CD4-positive, CD25-positive, alpha-beta regulatory T cell (primary cell): ENCODE results near the gene POLR2E. TPM values are rescaled to one million over a fixed set of nuclear protein-coding genes. Genes with fewer than 3 reads are reported as not detected.
A peak's percentile ranks its signal among the peaks of the same experiment; 100 is the strongest.

Experiments used
- ATAC-seq, 2 donors: fragments of 150-1000 bp; cut with Tn5 transposase; one replicate each; pipeline ENCODE4 v1.10.0; 2021; ENCODE audit warnings: low read depth in 2 of 2, moderate number of reproducible peaks in 2 of 2, moderate library complexity in 1 of 2
- DNase-seq, 3 donors: peaks; one replicate each; pipeline versions ENCODE4 v3.0.0 to v3.0.0-alpha.2; 2012 to 2022; ENCODE audit warnings: mixed read lengths in 1 of 3
- H3K27ac ChIP-seq: one replicate; pipeline ENCODE4 v1.7.0; 2013; ENCODE audit warnings: mild to moderate bottlenecking, low read length; ENCODE audit not compliant: insufficient read depth, poor library complexity, severe bottlenecking
- H3K27me3 ChIP-seq: one replicate; pipeline ENCODE4 v1.7.0; 2013; ENCODE audit warnings: low read length; ENCODE audit not compliant: control insufficient read depth, insufficient read depth
- H3K36me3 ChIP-seq: one replicate; pipeline ENCODE4 v1.7.0; 2013; ENCODE audit warnings: mild to moderate bottlenecking, low read length, moderate library complexity; ENCODE audit not compliant: control insufficient read depth, insufficient read depth
- H3K4me1 ChIP-seq: 2 replicates; pipeline ENCODE4 v1.7.0; 2013; ENCODE audit warnings: mild to moderate bottlenecking, low read length; ENCODE audit not compliant: insufficient read depth, control insufficient read depth, poor library complexity, severe bottlenecking
- H3K4me3 ChIP-seq: one replicate; pipeline ENCODE4 v1.7.0; 2013; ENCODE audit warnings: low read depth, mild to moderate bottlenecking, low read length, moderate library complexity
- H3K9me3 ChIP-seq, 2 experiments: 1 replicate in 1 of 2; 2 replicates in 1 of 2; pipeline ENCODE4 v1.7.0; 2013; ENCODE audit warnings: low read length in 2 of 2, mild to moderate bottlenecking in 1 of 2, moderate library complexity in 1 of 2; ENCODE audit not compliant: control insufficient read depth in 2 of 2
- H3K27ac Mint-ChIP-seq, 3 donors: one replicate each; pipeline ENCODE4 v1.8.0; 2020 to 2022; ENCODE audit warnings: mild to moderate bottlenecking in 3 of 3, mixed read lengths in 3 of 3, moderate library complexity in 2 of 3
- H3K27me3 Mint-ChIP-seq: one replicate; pipeline ENCODE4 v1.8.0; 2022; ENCODE audit warnings: mild to moderate bottlenecking, mixed read lengths
- H3K36me3 Mint-ChIP-seq: one replicate; pipeline ENCODE4 v1.8.0; 2020; ENCODE audit warnings: mixed read lengths
- H3K4me1 Mint-ChIP-seq, 4 donors: one replicate each; pipeline ENCODE4 v1.8.0; 2020 to 2022; ENCODE audit warnings: mixed read lengths in 4 of 4, mild to moderate bottlenecking in 1 of 4
- H3K4me3 Mint-ChIP-seq, 4 donors: one replicate each; pipeline ENCODE4 v1.8.0; 2020 to 2022; ENCODE audit warnings: mild to moderate bottlenecking in 4 of 4, mixed read lengths in 4 of 4, moderate library complexity in 3 of 4
- H3K9me3 Mint-ChIP-seq, 7 donors: one replicate each; pipeline ENCODE4 v1.8.0; 2020 to 2022; ENCODE audit warnings: mixed read lengths in 7 of 7, mild to moderate bottlenecking in 3 of 7, moderate library complexity in 2 of 7
- polyA plus RNA-seq, 4 donors: library from polyadenylated mRNA; unstranded; fragments of 300-500 nt; fragmentation: Illumina TruSeq; gene quantifications; one replicate each; pipeline ENCODE4 v1.2.3, GENCODE V29; 2021
- total RNA-seq: library from RNA; stranded (reverse); gene quantifications from one replicate; pipeline ENCODE4 v1.2.3, GENCODE V29; 2022

The POLR2E gene
- total and polyA plus RNA-seq, 5 donors from 2014 or later = 72.4 to 145 (median 125) TPM

GRCh38 chr19:1050989-1051788, 44.0 kb downstream of the POLR2E start:
- Histone ChIP-seq H3K27me3 (no peaks in the 10 kb centered on the region), H3K4me1 (peaks cover 6% of the 10 kb centered on the region), H3K36me3 (no peaks in the 10 kb centered on the region), H3K4me3 (no peak overlapping the region), H3K27ac (no peak overlapping the region), H3K9me3 (no peaks in the 10 kb centered on the region)
- H3K4me3 Mint-ChIP-seq = no peak overlapping the region
- H3K36me3 Mint-ChIP-seq = peaks cover under 1% of the 10 kb centered on the region
- ATAC-seq (no peak), DNase-seq (no peak)
- peaks cover 0 to 12% (median 2%) of the 10 kb centered on the region in 4 donors for H3K4me1 Mint-ChIP-seq
- no peaks in the 10 kb centered on the region for H3K9me3 Mint-ChIP-seq
- peak overlapping the region in 1 of 3 donors; percentile 54 for H3K27ac Mint-ChIP-seq
- H3K27me3 Mint-ChIP-seq = no peaks in the 10 kb centered on the region

DNA sequence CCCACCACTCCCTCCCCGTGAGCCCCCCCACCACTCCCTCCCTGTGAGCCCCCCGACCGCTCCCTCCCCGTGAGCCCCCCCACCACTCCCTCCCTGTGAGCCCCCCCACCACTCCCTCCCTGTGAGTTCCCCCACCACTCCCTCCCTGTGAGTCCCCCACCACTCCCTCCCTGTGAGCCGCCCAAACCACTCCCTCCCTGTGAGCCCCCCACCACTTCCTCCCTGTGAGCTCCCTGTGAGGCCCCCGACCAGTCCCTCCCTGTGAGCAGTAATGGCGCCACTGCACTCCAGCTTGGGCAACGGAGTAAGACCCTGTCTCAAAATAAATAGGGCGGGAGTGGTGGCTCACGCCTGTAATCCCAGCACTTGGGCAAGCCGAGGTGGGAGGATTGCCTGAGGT, 45.4 kb downstream of the POLR2E start:
- peaks cover 5 to 17% (median 6%) of the 10 kb centered on the region in 4 donors for H3K4me1 Mint-ChIP-seq

GRCh38 chr19:1049106-1049505, 46.1 kb downstream of the POLR2E start:
- Mint-ChIP-seq H3K27ac (no peak overlapping the region), H3K27me3 (no peaks in the 10 kb centered on the region), H3K4me1 (peaks cover 5 to 17% (median 6%) of the 10 kb centered on the region in 4 donors), H3K9me3 (peaks cover 0 to 2% (median 0%) of the 10 kb centered on the region in 7 donors), H3K36me3 (peaks cover 3% of the 10 kb centered on the region), H3K4me3 (no peak overlapping the region)
- ATAC-seq (no peak), DNase-seq (no peak)
- no peaks in the 10 kb centered on the region for H3K36me3 ChIP-seq
- no peak overlapping the region for H3K27ac ChIP-seq
- H3K9me3 ChIP-seq = no peaks in the 10 kb centered on the region
- H3K4me3 ChIP-seq = no peak overlapping the region
- H3K4me1 ChIP-seq = peaks cover 6% of the 10 kb centered on the region
- no peaks in the 10 kb centered on the region for H3K27me3 ChIP-seq

More for the DNA sequence above, 45.4 kb downstream of the POLR2E start:
- DNase-seq (no peak), ATAC-seq (no peak)
- no peak overlapping the region for H3K27ac ChIP-seq
- peaks cover 6% of the 10 kb centered on the region for H3K4me1 ChIP-seq
- H3K36me3 ChIP-seq = no peaks in the 10 kb centered on the region
- peaks cover 0 to 2% (median 0%) of the 10 kb centered on the region in 7 donors for H3K9me3 Mint-ChIP-seq
- no peak overlapping the region for H3K4me3 ChIP-seq
- no peak overlapping the region for H3K4me3 Mint-ChIP-seq
- H3K27ac Mint-ChIP-seq = no peak overlapping the region
- no peaks in the 10 kb centered on the region for H3K27me3 ChIP-seq
- H3K9me3 ChIP-seq = no peaks in the 10 kb centered on the region
- no peaks in the 10 kb centered on the region for H3K27me3 Mint-ChIP-seq
- peaks cover 3% of the 10 kb centered on the region for H3K36me3 Mint-ChIP-seq

GRCh38 chr19:1047696-1048147, 47.5 kb downstream of the POLR2E start:
- Histone ChIP-seq H3K36me3 (no peaks in the 10 kb centered on the region), H3K27ac (no peak overlapping the region), H3K27me3 (no peaks in the 10 kb centered on the region), H3K4me3 (no peak overlapping the region), H3K9me3 (no peaks in the 10 kb centered on the region), H3K4me1 (peaks cover 6% of the 10 kb centered on the region)
- ATAC-seq (no peak), DNase-seq (no peak)
- H3K27ac Mint-ChIP-seq = no peak overlapping the region
- peaks cover 0 to 2% (median 0%) of the 10 kb centered on the region in 7 donors for H3K9me3 Mint-ChIP-seq
- H3K4me3 Mint-ChIP-seq = no peak overlapping the region
- H3K27me3 Mint-ChIP-seq = no peaks in the 10 kb centered on the region
- H3K4me1 Mint-ChIP-seq = peaks cover 4 to 9% (median 6%) of the 10 kb centered on the region in 4 donors
- H3K36me3 Mint-ChIP-seq = peaks cover 3% of the 10 kb centered on the region

- ATAC-seq = no peak
- H3K4me3 Mint-ChIP-seq = no peak overlapping the region
- DNase-seq = no peak
Measured at GRCh38 chr19:1046836-1047695, 48.1 kb downstream of the POLR2E start.

GRCh38 chr19:1046117-1046626, 49.0 kb downstream of the POLR2E start:
- Histone ChIP-seq H3K27me3 (no peaks in the 10 kb centered on the region), H3K9me3 (no peaks in the 10 kb centered on the region), H3K36me3 (peaks cover 7% of the 10 kb centered on the region), H3K27ac (no peak overlapping the region), H3K4me1 (peaks cover 14% of the 10 kb centered on the region), H3K4me3 (no peak overlapping the region)
- Mint-ChIP-seq H3K36me3 (peaks cover 3% of the 10 kb centered on the region), H3K27ac (peak overlapping the region in 1 of 3 donors; percentile 26), H3K9me3 (peaks cover 0 to 2% (median 0%) of the 10 kb centered on the region in 7 donors), H3K27me3 (no peaks in the 10 kb centered on the region), H3K4me1 (peaks cover 0 to 14% (median 7%) of the 10 kb centered on the region in 4 donors), H3K4me3 (no peak overlapping the region)
- DNase-seq (no peak), ATAC-seq (no peak)

More at GRCh38 chr19:1046836-1047695, 48.1 kb downstream of the POLR2E start:
- peaks cover 6% of the 10 kb centered on the region for H3K4me1 ChIP-seq
- H3K36me3 ChIP-seq = peaks cover 6% of the 10 kb centered on the region
- H3K4me3 ChIP-seq = no peak overlapping the region
- H3K9me3 ChIP-seq = no peaks in the 10 kb centered on the region
- Mint-ChIP-seq H3K27me3 (no peaks in the 10 kb centered on the region), H3K4me1 (peaks cover 2 to 11% (median 6%) of the 10 kb centered on the region in 4 donors), H3K9me3 (peaks cover 0 to 2% (median 0%) of the 10 kb centered on the region in 7 donors), H3K36me3 (peaks cover 3% of the 10 kb centered on the region), H3K27ac (no peak overlapping the region)
- H3K27me3 ChIP-seq = no peaks in the 10 kb centered on the region
- no peak overlapping the region for H3K27ac ChIP-seq

- peaks cover 2 to 20% (median 10%) of the 10 kb centered on the region in 4 donors for H3K4me1 Mint-ChIP-seq
- Histone ChIP-seq H3K27ac (no peak overlapping the region), H3K4me1 (peaks cover 24% of the 10 kb centered on the region), H3K27me3 (no peaks in the 10 kb centered on the region), H3K36me3 (peaks cover 7% of the 10 kb centered on the region), H3K9me3 (no peaks in the 10 kb centered on the region), H3K4me3 (no peak overlapping the region)
- H3K27ac Mint-ChIP-seq = no peak overlapping the region
- H3K27me3 Mint-ChIP-seq = no peaks in the 10 kb centered on the region
- ATAC-seq = peak; percentile 45 to 60
- peak overlapping the region in 2 of 4 donors; percentile 36 to 76 for H3K4me3 Mint-ChIP-seq
- peak; percentile 61 to 73 (median 68) for DNase-seq
- peaks cover 0 to 2% (median 0%) of the 10 kb centered on the region in 7 donors for H3K9me3 Mint-ChIP-seq
- H3K36me3 Mint-ChIP-seq = peaks cover 3% of the 10 kb centered on the region
Measured at GRCh38 chr19:1045247-1045603, 50.0 kb downstream of the POLR2E start.
